GM21423 (cell line): ENCODE results near the gene COL23A1.
"Not testable (repeated sequence)": the region's sequence is repeated elsewhere in the genome, so short reads cannot be mapped to it uniquely, and the experiment has no call there.

Experiments used
- ATAC-seq: cut with Tn5 transposase; IDR thresholded peaks from one replicate; pipeline ENCODE4 v1.9.1; 2021; ENCODE audit warnings: mild to moderate bottlenecking, moderate library complexity; ENCODE audit not compliant: unreplicated experiment

The COL23A1 gene

DNA sequence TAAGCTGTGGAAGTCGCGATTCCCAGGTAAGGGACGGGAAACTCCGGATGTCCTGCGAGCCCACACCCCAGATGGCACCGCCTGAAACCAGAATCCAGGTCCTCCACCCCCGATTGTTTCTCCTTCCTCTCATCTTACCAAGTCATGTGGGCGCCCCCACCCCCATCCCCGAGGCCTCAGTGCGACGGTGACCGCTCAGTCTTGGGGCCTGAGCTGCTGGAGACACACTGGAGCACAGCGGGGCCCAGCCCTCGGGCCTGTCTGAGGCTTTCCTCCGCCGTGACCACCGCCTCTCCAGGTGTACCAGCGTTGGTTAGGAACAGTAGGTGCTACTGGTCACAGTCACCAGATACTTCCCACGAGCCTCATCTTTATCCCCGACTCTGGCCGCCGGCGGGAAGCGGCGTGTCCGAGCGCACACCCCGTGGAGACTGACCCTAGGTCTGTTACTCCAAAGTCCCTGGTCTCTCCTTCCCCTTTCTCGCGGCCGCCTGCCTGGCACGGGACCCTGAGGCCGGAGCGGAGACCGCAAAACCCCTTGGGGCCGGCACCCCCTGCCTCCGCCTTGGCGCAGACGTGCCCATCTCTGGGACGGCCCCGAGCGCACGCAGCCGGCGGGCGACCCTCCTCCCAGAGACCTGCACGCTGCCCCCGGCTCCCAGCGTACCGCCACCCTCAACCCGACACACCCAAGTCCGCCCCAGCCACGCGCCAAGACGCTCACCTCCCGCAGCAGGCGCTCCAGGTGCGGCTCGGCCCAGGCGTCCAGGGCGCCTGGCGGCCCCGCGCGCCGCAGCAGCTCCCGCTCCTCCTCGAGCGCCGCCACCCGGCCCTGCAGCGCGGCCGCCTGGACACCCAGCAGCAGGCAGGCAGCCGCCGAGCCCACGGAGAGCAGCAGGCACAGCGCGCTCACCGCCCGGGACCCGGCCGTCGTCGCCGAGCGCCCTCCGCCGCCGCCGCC, 733 bp downstream of the COL23A1 start:
- no peak for ATAC-seq

DNA sequence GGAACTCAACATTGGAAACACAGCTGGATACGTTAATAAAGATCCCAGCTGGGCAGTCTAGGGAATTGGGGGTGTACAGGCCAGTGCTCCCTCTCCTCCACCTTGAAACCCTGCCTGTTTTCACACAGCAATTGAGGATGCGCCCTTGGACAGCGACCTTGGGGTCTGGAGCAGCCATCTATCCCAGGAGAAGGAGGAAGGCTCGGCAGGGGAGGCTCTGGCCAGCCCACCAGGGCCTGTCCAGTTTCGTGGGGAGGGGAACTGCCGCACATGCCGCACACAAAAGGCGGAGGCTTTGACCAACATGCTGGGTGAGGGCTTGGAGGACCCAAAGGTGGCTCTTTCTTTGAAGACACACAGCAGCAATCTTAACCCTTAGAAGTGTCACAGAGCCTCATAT, 1.4 kb downstream of the COL23A1 start:
- no peak for ATAC-seq

DNA sequence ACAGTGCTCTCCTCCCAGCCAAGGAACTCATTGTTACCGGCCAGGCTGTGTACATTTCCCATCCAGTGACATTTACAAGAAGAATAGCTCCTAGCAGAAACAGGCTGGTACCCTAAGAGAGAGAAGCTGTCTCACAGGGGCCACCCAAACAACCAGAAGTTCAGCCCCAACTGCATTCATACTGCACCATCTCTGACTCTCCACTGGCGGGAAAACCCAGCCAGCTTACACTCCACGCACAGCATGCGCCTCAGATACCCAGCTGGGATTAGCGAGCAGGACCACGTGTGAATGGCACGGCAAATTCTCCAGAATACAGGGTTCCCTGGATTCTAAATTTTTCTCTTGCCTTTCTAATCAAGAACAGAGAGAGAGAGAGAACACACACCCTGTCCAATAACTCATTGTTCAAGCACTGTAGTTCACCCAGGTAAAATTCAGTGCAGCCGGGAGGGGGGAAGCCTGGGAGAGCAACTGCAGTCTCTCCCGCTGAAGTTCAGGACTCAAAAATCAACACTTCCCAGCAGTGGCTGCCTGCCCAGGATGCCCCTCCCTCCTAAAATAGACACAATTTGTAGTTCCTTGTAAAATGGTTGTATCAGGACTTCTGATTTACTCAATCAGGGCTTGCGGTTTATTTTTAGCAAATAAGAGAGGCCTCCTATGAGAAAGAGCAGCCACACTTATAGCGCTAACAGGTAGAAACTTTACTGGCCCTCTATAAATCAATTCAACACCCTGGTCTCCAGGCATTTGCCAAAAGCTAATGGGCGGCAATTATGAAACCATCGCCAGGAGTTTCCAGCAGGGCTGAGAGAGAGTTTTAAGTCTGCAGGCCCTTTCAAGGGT, 2.2 kb downstream of the COL23A1 start:
- ATAC-seq = no peak

DNA sequence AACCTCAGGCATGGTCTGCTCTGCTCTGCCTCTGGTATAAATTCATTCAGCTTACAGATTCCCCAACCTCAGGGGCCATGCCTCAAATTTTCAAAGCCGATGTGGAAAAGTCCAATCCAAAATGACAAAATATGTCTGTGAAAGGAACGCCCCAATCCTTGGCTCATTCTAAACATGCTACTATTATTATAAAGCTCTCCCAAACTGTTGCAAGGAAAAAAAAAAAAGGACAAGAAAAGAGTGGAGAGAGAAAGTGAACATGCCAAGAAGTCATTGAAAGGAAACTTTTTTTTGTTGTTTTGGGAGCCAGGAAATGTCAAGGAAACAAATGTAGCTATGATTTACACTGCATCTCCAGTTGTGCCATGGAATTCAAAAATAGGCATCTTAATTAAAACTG, 3.8 kb downstream of the COL23A1 start:
- no peak for ATAC-seq

DNA sequence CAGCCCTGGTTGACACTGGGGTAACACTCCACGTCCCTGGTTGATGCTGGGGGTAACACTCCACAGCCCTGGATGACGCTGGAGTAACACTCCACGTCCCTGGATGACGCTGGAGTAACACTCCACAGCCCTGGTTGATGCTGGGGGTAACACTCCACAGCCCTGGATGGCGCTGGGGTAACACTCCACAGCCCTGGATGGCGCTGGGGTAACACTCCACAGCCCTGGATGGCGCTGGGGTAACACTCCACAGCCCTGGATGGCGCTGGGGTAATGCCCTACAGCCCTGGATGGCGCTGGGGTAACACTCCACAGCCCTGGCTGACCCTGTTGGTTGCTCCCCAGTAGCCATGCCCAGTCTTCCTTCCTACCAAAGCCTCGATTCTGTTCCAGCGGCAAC, 4.8 kb downstream of the COL23A1 start:
- not testable (repeated sequence) for ATAC-seq

DNA sequence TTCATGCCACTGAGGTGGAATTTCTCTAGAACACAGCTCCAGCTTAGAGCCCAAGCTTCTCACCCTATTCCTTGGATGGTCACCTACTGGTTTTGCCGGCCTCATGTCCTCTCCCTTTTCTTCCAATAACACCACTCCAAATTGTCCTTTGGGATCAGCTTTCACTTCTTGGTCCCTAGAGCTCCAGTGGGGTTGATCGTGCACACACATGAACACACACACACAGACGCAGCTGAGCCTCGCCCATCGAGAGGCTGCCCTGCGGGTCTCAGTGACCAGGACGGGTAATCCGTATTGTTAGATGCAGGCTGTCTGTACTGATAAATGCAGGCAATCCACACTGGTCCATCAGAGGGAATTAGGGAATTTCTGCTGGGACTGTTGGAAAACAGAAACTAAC, 6.9 kb downstream of the COL23A1 start:
- no peak for ATAC-seq

DNA sequence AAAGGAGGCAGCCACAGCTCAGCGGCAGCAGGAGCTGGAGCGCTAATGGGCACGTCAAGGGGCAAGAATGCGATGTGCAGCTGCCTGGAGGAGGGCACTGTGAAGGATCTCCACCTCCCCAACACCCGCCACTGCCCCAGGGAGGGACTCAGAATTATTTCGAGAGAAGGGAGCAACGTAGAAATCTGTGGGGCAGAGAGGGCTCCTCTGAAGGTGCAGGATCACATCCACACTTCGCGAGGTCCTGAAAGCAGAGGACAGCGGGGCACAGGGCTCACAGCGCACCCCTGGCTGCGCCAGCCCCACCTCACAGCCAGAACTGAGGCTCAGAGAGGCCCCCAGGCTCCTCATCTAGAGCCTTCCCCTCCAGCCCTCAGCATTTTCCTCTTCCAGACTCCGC, 7.9 kb downstream of the COL23A1 start:
- ATAC-seq = no peak

DNA sequence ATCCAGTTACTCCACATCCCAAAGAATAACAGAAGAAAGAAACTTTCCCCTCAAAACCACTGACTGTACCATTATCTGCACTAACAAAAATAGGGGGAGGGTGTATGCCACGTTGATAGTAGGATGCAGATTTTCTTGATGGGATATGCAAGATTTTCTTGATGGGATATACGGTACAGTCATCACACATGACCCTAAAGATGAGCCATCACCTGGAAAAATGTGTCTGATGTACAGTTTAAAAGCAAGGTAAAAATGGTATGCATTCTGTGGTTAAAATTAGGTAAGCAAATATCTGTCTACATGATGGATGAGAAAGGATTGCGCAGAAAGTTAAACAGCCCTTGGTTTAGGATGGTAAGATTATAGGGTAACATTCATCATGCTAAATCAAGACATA, 8.6 kb downstream of the COL23A1 start:
- no peak for ATAC-seq

DNA sequence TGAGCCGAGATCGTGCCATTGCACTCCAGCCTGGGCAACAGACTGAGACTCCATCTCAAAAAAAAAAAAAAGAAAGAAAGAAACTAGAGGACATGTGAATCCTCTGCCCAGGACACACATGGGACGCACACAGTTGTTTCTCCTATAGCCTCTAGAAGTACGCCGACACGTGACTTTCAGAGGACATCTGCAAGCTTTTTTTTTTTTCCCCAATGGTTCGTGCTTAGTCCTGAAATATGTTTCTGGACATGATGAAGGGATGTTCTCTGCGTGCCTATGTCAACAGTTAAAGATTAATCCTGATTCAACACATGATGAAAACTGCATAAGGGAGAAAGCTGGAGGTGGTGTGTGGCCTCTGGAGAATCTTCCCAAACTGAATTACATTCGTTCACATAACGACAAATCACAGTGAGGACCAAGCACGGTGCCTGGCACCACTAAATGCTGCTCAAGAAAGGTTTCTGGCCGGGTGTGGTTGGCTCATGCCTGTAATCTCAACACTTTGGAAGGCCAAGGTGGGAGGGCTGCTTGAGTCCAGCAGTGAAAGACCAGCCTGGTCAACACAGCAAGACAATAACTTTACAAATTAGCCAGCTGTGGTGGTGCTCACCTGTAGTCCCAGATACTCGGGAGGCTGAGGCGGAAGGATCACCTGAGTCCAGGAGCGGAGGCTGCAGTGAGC, 9.8 kb downstream of the COL23A1 start:
- no peak for ATAC-seq

DNA sequence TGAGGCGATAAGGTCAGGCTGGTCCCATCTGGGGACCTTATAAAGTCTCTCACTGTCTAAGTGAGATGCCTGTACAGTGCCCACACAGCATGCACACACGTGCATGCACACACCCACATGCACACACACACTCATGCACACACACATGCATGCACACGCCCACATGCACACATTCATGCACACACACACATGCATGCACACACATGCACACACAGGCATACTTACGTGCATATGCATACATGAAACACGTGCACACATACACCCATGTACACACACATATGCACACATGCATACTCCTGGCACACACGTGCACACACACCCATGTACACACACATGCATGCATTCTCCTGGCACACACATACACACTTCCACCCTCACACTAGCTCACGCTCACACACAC, 12.2 kb downstream of the COL23A1 start:
- ATAC-seq = no peak

DNA sequence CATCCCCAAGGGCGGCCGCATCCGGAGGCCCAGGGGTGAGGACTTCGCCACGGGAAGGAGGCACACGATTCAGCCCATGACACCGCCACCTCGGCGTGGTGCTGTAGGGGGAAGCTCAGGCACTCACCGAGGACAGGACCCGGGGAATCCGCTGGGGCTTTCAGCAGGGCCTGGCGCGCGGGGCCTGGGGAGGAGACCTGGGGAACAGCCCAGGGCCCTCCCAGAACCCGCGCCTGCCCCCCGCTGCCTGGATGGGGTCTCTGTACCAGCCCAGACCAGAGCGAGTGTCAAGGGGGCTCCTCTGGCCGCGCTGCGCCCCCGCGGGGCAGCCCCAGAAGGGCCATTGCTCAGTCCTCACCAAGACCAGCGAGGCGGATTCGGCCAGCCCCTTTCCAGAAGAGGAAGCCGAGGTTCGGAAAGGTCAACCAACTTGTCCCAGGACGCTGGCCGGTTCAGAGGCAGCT, 12.8 kb downstream of the COL23A1 start:
- no peak for ATAC-seq

DNA sequence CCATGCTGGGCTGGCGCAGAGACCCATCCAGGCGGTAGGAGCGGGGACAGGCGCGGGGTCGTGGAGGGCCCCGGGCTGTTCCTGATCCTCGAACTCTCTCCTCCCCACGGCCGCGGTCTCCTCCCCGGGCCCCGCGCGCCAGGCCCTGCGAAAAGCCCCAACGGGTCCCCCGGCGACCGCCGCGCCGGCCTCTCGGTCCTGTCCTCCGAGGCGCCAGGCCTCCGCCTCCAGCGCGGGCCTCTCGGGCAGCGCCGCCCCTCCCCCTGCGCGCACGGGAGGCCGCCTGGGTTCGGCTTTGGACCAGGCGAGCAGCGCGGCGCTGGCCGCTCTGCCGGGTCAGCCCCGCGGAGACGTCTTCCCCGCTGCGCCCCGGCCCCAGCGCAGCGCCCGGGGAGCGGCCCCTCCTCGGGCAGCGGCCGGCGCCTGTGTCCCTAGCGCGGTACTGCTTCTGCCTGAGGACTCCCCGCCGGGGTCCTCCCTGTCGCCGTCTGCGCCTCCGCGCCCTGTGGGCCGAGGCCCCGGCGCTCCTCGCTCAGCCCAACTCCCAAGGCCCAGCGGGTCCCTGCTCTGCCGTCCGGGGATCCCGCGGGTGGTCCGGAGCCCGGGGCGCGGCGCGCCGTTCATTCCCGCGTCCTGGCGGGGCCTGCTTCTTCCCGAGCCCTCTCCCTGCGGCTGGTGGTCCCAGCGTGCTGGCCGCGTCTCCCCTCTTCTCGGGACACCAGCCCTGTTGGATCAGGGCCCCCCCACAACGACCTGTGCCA, 13.4 kb downstream of the COL23A1 start:
- no peak for ATAC-seq

DNA sequence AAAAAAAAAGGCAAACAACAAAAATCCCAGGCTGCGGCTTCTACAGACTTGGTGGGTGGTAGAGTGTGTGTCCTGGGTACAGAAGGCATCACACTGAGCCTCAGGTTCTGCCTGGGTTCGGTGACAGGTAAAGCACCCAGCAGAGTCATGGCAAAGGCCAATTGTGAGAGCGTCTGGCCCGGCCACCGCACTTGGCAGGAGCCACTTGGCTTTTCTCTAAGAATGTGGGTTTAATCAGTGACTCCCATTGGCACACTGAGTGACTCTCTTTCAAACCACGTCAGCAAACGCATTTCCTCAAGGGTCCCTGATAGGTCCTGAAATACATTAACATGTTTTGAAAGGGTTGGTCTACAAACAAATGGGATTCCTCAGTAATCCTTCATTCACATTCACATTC, 17.0 kb downstream of the COL23A1 start:
- ATAC-seq = no peak

DNA sequence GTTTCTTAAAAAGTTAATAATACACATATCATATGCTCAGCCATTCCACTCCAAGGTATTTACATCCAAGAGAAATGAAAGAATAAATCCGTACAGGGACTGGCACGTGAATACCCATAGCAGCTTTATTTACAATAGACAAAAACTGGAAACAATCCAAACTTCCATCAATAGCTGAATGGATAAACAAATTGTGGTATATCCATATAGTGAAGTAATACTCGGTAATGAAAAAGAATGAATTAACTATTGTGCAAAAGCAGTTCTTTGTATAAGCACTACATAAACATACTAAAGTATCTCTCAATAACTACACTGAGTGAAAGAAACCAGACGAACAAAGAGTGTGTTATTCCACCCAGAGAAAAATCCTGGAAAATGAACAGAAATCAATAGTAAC, 17.6 kb downstream of the COL23A1 start:
- ATAC-seq = no peak

DNA sequence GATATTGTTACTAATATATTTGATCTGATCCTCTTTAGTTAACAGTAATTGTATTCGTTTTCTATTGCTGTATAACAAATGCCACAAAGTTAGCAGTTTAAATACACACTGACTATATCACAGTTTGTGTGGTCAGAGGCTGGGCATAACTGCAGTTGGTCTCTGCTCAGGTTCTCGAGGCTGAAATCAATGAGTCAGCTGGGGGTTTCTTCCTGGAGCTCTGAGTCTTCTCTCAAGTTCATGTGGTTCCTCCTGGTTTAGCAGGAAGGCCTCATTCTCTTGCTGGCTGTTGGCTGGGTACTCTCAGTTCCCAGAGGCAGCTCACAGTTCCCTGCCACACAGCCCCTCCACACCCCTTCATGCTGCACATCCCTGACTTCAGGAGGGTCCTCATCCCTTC, 20.7 kb downstream of the COL23A1 start:
- ATAC-seq = no peak

DNA sequence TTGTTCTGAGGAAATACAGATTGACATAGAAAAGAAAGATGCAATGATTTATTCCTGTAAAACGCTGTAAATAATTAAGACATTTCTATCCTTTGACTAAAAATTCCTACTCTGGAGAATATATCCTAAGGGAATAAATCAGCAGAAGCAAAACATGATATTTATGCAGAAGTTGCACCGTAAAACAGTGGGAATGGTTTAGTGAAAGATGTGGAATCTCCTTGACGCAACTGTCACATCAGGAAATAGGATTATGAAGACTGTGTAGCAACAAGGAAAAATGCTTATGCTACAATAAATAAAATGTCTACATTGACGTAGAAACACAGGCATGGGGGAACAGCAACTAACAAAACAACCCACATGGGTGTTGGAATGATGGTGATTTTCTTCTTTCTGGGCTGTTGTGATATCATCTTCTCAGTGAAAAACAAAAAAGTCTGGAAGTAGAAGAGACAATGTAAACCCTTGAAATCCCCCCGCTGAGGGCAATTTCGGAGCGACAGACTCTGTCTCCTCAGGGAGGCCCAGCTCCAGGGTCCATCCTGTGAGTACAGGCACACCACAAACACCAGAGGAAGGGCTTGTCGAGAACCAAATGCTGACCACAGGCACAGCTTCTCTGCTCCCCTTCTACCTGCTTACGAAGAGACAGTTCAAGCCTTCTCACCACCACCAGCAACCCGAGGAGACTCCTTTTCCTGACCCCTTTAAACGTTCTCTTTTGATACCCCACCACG, 25.2 kb downstream of the COL23A1 start:
- ATAC-seq = no peak

DNA sequence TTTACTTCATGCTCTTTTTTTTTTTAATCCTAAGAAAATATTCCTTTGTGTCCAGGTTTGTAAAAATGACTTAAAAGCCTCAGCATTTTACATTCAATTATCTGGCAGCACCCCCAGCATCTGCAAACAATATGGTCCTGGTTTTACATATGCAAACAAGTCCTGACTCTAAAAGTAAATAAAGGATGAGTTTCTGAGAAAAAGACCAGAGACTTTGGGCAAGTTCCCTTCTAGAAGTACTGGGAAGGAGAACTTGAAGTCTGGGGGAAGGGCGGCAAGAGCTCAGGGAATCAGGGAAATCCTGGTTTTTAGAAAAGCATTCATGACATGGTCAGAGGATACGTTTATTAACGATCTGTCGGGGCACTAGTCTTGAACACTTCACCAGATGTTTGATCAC, 25.8 kb downstream of the COL23A1 start:
- no peak for ATAC-seq

DNA sequence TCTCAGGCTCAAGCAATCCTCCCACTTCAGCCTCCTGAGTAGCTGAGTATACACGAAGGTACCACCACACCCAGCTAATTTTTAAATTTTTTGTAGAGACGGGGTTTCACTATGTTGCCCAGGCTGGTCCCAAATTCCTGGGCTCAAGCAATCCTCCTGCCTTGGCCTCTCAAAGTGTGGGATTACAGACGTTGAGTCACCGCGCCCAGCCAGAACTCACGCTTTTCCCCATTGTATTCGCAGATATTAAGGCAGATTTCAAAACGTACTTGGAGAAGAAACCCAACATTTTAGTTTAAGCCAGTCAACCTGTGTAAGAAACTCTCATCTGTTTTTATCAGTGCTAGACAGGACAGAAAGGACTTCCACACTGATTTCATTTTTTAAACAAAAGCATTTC, 26.6 kb downstream of the COL23A1 start:
- no peak for ATAC-seq

DNA sequence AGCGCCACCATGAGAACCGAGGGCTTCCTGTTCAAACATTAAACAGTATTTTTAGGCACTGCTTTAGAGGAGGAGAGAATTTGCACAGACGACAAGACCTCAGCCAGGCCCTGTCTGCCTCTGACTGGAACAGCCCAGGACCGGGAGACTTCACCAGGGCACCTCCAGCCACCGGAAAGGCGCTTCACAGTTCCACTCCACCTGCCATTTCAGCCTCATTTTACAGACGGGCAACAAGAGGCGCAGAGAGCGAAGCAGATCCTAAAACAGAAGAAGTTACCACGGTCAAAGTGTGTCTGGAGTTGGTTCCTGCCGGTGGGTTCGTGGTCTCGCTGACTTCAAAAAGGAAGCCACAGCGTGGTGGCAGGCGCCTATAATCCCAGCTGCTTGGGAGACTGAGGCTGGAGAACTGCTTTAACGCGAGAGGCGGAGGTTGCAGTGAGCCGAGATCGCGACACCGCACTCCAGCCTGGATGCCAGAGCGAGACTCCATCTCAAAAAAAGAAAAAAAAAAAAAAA, 28.4 kb downstream of the COL23A1 start:
- no peak for ATAC-seq

DNA sequence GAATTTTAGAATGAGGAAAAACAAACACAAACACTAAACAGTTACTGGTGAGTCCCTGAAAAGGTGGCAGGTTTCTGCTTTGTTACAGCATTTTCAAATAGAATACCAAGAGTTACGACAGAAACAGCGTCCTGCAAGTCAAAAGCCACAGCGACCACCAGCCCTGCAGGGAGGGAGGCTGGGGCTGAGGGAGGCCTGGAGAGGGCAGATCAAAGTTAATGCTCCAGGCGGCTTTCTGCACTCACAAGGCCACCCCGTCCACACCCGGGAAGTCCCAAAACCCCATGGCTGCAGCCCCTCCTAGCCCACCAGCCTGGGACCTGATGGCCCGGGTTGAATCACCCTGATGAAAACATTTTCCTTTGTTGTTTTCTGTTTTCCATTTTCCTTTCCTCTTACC, 29.3 kb downstream of the COL23A1 start:
- ATAC-seq = no peak
